Measurements from ENCODE around the gene TASOR2.

Gene TASOR2

DNA sequence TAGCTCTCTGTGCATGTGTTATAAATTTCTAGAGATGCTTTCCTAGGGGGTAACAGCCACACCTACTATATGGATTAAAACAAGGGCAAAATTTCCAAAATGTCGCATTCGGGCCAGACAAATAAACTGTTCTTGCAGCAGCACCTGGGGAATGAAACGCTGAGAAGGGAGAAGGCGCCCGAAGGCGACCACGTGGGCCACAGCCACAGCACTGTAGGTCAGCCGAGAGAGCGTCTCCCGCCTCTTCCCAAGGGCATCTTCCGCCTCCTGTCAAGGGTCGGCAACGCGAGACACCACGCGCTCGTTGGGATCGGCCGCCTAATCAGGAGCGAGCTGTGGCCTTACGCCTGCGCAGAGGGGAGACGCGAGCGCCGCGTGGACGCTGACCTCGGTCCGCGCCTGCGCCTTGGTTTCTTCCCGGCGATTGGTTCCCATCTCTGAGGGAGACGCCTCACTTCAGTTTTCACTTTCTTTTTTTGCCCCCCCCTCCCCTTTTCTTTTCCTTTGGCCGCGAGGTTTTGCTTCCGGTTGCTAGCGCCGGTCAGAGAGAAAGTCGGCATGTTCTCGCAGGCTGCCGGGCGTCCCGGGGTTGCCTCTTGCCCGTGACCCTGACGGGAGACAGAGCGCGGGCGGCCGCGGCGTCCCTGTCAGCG is at the start of gene TASOR2:
Gene TASOR2 (plus strand): TSS at position 521 of the 653 bp plus-strand sequence. CDS start 35,805 bp downstream, outside the sequence.
- DNase-seq (ENCODE audit: low spot score), result peak; percentile 96

GRCh38 chr10:5634918-5635317 is 49.7 kb upstream of the TASOR2 start:
- no peak for DNase-seq (ENCODE audit: low spot score)

DNA sequence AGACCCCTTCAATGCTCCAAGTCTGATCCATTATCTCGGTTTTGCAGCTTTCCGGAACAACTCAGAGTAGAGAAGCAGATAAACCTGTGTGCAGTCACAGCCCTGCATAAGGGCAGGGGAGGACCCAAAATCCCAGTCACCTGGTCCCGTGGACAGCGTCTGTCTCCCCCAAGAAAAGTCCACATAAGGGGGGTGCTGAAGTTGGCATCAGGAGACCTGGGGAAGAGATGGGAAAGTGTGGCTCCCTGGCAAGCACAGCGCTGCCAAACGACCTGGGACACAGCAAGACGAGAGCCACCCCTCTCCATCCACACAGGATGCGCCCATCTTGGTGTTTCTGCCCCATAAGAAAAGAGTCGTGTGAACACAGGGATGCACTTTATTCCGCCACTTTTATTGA is 46.1 kb upstream of the TASOR2 start:
- no peak for DNase-seq (ENCODE audit: low spot score)

DNA sequence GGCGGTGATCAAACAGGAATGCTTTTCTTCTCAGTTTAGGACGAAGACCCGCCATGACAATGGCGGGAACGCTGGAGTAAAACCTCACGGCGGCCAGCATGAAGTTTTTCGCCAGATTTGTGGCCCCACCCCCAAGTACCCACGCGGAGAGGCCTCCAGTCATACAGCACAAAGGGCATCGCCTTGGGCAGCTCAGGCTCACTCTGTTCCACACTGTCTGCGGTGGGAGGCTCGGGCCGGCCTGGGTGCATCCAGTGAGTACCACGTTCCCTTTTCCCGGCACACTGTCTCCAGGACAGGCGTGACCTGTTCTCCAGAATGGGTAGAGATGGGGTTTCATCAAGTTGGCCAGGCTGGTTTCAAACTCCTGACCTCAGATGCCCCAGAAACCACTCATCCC is 45.6 kb upstream of the TASOR2 start:
- DNase-seq (ENCODE audit: low spot score), result no peak

GRCh38 chr10:5640036-5640435 is 44.6 kb upstream of the TASOR2 start:
- DNase-seq (ENCODE audit: low spot score), result no peak

DNA sequence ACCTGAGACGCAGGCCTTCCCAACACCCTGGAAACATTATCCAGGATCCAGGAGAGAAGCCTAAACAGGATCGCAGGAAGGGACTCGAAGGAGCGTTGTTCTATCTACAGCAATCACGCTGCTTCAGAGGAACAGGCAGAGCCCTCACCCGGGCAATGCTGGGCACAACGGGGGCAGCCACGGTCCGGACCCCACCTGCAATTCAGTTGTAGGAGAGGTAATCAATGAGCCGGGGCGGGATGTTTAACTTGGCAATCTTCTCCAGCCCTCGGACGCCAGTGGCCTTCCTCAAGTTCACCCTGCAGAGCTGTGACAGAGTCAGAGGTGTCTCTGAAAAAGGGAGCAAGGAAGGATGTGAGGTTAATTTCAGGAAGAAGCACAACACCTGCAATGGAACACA is 44.1 kb upstream of the TASOR2 start:
- no peak for DNase-seq (ENCODE audit: low spot score)

DNA sequence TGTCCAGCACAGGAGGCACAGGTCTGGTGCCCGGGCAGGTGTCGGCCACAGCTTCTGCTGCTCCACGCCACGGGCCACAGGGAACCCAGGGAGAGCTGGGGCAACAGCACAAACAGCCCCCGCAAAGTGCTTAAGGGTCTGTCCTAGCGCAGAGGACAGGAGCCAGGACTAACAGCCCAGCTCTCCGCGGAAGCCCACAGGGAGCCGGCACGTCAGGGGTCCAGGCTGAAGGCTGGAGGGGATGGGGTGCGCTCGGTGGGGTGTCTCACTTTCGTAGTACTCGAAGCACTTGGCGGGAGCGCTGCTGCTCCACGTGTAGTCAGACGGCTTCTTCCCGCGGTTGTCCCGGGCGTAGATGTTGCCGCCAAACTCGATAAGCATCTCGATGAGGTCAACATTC is 43.1 kb upstream of the TASOR2 start:
- DNase-seq (ENCODE audit: low spot score), result no peak

GRCh38 chr10:5643346-5644067 is 41.1 kb upstream of the TASOR2 start:
- DNase-seq (ENCODE audit: low spot score), result no peak

DNA sequence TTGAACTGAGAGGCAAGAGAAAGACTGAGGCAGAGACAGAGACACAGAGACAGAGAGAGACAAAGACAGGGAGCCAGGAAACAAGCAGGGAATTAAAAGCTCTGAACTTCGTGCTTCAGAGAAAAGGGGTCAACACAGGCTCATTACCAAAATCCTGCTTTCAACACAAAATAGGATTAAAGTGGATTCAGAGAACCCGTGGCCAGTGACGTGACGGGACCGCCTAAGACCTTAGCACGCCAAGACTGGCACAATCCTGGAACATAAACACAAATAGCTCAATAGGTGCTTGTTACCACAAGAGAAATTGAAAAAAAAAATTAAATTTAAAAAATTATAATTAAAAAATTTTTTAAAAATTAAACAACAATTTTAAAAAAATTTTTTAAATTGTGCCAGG is 39.7 kb upstream of the TASOR2 start:
- no peak for DNase-seq (ENCODE audit: low spot score)

- no peak for DNase-seq (ENCODE audit: low spot score)
Measured at GRCh38 chr10:5645375-5645774, 39.3 kb upstream of the TASOR2 start.

GRCh38 chr10:5645944-5646617 is 38.6 kb upstream of the TASOR2 start:
- no peak for DNase-seq (ENCODE audit: low spot score)

GRCh38 chr10:5647507-5648240 is 37.0 kb upstream of the TASOR2 start:
- no peak for DNase-seq (ENCODE audit: low spot score)

DNA sequence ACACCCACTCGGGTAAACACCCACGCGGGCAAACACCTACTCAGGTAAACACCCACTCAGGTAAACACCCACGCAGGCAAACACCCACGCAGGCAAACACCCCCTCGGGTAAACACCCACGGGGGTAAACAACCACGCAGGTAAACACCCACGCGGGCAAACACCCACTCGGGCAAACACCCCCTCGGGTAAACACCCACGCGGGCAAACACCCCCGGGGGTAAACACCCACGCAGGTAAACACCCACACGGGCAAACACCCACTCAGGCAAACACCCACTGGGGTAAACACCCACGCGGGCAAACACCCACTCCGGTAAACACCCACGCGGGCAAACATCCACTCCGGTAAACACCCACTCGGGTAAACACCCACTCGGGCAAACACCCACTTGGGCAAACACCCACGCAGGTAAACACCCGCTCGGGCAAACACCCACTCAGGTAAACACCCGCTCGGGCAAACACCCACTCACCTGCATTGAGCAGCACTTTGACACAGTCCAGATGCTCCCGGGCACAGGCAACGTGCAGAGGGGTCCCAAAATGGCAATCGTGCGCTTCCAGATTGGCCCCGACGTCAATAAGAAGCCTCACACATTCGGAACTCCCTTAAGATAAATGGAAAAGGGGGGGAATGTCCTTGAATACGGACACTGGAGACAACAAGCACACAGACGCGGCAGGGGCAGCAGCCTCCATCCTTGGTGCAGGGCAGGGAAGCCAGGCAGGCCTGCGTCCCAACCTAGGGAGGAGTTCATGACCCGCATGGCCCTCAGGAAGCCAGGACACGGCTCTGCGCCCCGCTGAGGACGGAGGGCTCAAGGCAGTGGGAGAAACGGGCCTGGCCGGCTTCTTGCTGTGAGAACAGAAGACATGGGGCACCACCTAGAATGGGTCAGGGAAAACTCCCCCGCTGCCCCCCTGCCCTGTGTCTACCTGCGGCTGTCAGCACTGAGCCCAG is 35.9 kb upstream of the TASOR2 start:
- no peak for DNase-seq (ENCODE audit: low spot score)

DNA sequence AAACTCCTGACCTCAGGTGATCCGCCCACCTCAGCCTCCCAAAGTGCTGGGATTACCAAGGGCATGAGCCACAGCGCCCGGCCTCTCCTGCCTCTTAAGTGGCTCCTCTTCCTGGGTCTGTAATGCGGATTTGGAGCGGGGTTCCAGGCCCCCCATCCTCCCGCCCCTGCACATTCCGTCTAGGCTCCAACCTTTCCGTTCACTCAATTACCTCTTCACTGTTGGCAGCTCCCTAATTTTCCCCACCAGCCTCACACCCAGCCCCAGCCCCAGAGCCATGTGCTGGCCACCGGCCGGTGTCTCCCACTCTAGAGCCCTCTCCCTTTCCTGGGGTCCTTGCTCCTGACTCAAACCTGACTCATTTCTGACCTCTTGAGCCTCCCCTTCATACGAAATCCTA is 34.9 kb upstream of the TASOR2 start:
- DNase-seq (ENCODE audit: low spot score), result no peak

DNA sequence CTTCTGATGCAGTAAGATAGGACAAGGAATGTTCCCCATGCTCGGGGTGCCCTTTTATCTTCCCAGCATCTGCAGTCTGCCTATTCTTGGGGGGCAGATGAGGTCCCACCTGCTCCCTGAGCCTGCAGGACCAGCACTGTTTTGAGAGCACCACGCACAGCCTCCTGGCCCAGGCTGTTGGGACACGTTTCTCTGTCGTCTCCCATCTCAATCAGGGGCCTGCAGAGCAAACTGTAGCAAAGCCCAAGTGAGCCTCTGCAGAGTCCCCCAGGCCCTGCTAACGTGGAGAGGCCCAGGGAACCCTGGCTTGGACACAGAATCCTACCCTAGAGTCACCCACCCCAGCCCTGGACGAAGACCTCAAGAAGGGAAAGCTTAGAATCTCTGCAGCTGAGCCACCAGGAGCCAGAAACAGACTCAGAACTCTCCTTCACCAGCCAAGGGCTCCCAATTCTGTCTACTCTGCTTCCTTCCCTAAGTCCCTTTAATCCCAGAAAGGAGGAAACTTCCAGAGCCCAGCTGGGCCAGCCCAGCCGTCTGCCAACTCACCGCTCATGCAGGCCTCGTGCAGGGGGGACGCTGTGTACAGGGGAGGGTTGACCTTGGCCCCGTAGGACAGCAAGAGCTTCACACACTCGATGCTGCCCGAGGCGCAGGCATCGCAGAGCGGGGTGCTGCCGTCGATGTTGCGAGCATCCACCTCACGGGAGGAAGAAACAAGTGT is 33.8 kb upstream of the TASOR2 start:
- DNase-seq (ENCODE audit: low spot score), result no peak

GRCh38 chr10:5651388-5651764 is 33.3 kb upstream of the TASOR2 start:
- no peak for DNase-seq (ENCODE audit: low spot score)

DNA sequence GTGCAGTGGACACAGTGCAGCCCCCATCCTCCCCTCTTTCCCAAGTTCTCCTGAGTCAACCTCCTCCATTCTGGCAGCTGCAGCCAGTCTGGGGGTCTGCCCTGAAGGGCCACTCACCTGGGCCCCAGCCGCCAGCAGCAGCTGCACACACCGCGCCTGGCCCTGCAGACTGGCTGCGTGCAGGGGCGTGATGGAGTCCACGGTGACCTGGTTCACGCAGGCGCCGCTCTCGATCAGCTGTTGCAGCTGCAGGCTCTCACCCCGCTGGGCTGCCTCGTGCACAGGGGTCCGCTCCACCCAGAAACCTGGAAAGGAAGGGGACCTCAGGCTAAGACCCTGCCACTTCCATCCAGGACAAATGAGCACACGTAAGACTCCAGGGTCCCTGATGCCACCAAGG is 31.9 kb upstream of the TASOR2 start:
- no peak for DNase-seq (ENCODE audit: low spot score)

DNA sequence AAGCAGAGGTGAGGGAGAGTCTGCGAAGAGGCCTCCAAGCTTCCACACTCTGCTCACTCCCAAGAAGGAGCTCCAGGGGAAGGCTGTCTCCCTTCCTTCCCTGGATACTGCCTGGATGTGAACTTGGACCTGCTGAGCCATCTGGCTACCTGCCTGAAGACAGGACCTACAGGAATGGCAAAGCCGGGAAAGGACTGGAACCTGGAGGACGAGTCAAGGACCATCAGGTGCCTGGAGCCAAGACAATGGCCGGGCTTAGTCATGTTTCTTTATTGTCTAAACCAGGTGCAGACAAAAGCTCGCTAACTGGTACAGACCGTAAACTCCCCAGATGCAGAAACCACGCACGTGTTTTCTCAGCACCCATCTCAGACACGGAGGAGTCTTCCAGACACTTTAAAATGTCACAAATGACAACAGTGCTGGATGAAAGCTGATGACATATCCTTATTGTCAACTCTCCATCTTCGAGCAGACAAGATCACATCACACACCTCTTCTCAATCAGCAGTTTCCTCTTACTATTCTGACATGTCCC is 30.4 kb upstream of the TASOR2 start:
- no peak for DNase-seq (ENCODE audit: low spot score)

GRCh38 chr10:5655121-5655520 is 29.5 kb upstream of the TASOR2 start:
- no peak for DNase-seq (ENCODE audit: low spot score)
